Measurements from ENCODE around the gene HELB. TPM values are rescaled to one million over a fixed set of nuclear protein-coding genes. Genes with fewer than 3 reads are reported as not detected.

HELB gene
- total and polyA plus RNA-seq, 2 donors (not counting 3 experiments of a cell fraction or from before 2014, with no cell fraction given) = 0.75 to 4.0 TPM

DNA sequence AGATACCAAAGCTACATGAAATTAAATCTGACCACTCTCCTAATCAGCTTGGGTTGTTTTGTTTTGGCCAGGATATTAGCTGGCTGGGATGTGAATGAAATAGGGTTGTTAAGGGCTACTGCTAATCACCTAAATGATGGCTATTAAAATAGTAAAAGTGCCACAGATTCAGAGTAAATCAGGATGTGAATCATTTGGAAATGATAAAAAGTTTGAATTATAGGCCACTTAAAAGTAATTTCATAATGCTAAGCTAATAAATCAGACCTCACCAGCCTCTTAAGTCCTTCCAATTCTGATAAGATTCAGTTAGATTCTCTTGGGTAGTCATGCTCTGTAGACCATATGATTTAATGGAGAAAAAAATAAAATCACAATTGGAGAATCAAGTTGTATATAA lies 12.0 kb downstream of the HELB start:
- no peak overlapping the region for H2AFZ ChIP-seq (ENCODE audit: low read depth, low read length)
- H3K9me1 ChIP-seq (replicated peaks; ENCODE audit: control insufficient read depth, extremely low read depth, insufficient read depth, low read length) = no peaks in the 10 kb centered on the region
- CTCF ChIA-PET = interaction anchor here (1.9 kb wide), 1 partner anchor 12 kb away, joined by 11 read pairs; the partner anchor contains the start of gene HELB
- peaks cover 0 to 3% of the 10 kb centered on the region in 2 experiments for H3K36me3 ChIP-seq (ENCODE audit: control insufficient read depth in 2 of 2, extremely low read depth in 1 of 2, insufficient read depth in 2 of 2, low read length in 2 of 2)
- no peak for DNase-seq (ENCODE audit: low read depth, low spot score)
- H4K20me1 ChIP-seq (replicated peaks; ENCODE audit: control insufficient read depth, extremely low read depth, insufficient read depth, low read length) = no peaks in the 10 kb centered on the region
- no TSS peak for BruUV-seq (replicated peaks)
- intact Hi-C loops (cut with micrococcal nuclease) = no loop called here
- H3K27me3 ChIP-seq (ENCODE audit: control insufficient read depth in 2 of 2, insufficient read depth in 2 of 2, low read length in 2 of 2) = no peaks in the 10 kb centered on the region
- no peak for FAIRE-seq
- POLR2A ChIA-PET = no interaction called here
- H3K4me1 ChIP-seq (ENCODE audit: control insufficient read depth, extremely low read depth, insufficient read depth, low read length) = no peaks in the 10 kb centered on the region
- no peaks in the 10 kb centered on the region for H3K9me3 ChIP-seq (replicated peaks; ENCODE audit: control insufficient read depth, insufficient read depth, low read length)
- dilution Hi-C loops (cut with MboI; ENCODE audit: extremely low pct_ligation_motif_present, low sequenced_read_pairs) = no loop called here
- TF ChIP-seq FOS (IDR thresholded peaks at IDR 0.05; ENCODE audit: borderline replicate concordance, insufficient read depth, low read length) (no peak), MYC (IDR thresholded peaks at IDR 0.05; ENCODE audit: low read depth, low read length) (no peak), POLR2A (IDR thresholded peaks at IDR 0.05; ENCODE audit: low read depth, low read length) (no peak), EZH2 (IDR thresholded peaks at IDR 0.05; ENCODE audit: borderline replicate concordance, low read depth, low read length, severe bottlenecking) (no peak), POLR2AphosphoS5 (IDR thresholded peaks at IDR 0.05; ENCODE audit: insufficient read depth, low read depth, low read length) (no peak), GATA2 (IDR thresholded peaks at IDR 0.05; ENCODE audit: insufficient read depth, insufficient read length, low read depth, low read length) (no peak), JUN (IDR thresholded peaks at IDR 0.05; ENCODE audit: borderline replicate concordance, insufficient read depth, insufficient read length, low read depth) (no peak)
- TF ChIP-seq, protein P1, sequence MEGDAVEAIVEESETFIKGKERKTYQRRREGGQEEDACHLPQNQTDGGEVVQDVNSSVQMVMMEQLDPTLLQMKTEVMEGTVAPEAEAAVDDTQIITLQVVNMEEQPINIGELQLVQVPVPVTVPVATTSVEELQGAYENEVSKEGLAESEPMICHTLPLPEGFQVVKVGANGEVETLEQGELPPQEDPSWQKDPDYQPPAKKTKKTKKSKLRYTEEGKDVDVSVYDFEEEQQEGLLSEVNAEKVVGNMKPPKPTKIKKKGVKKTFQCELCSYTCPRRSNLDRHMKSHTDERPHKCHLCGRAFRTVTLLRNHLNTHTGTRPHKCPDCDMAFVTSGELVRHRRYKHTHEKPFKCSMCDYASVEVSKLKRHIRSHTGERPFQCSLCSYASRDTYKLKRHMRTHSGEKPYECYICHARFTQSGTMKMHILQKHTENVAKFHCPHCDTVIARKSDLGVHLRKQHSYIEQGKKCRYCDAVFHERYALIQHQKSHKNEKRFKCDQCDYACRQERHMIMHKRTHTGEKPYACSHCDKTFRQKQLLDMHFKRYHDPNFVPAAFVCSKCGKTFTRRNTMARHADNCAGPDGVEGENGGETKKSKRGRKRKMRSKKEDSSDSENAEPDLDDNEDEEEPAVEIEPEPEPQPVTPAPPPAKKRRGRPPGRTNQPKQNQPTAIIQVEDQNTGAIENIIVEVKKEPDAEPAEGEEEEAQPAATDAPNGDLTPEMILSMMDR (IDR thresholded peaks at IDR 0.05; ENCODE audit: extremely low read depth in 1 of 2, insufficient read depth in 1 of 2, low read depth in 1 of 2, low read length in 2 of 2) = no peak
- TF ChIP-seq, protein P2, sequence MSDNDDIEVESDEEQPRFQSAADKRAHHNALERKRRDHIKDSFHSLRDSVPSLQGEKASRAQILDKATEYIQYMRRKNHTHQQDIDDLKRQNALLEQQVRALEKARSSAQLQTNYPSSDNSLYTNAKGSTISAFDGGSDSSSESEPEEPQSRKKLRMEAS (IDR thresholded peaks at IDR 0.05; ENCODE audit: insufficient read depth, insufficient read length) = no peak
- no peak overlapping the region for H3K4me3 ChIP-seq (replicated peaks in 1 of 3; ENCODE audit: insufficient read depth in 1 of 3, low read depth in 1 of 3, low read length in 3 of 3)
- H3K9ac ChIP-seq (replicated peaks; ENCODE audit: extremely low read depth, insufficient read depth, low read length) = no peak overlapping the region
- H3K4me2 ChIP-seq (ENCODE audit: insufficient read depth, low read length) = no peak overlapping the region
- H3K79me2 ChIP-seq (ENCODE audit: control insufficient read depth, insufficient read depth, low read length) = no peaks in the 10 kb centered on the region
- no peak overlapping the region for H3K27ac ChIP-seq (ENCODE audit: insufficient read depth, low read depth, low read length)
